ENCODE data around the gene MBTPS1.

- TF ChIP-seq, protein P1, sequence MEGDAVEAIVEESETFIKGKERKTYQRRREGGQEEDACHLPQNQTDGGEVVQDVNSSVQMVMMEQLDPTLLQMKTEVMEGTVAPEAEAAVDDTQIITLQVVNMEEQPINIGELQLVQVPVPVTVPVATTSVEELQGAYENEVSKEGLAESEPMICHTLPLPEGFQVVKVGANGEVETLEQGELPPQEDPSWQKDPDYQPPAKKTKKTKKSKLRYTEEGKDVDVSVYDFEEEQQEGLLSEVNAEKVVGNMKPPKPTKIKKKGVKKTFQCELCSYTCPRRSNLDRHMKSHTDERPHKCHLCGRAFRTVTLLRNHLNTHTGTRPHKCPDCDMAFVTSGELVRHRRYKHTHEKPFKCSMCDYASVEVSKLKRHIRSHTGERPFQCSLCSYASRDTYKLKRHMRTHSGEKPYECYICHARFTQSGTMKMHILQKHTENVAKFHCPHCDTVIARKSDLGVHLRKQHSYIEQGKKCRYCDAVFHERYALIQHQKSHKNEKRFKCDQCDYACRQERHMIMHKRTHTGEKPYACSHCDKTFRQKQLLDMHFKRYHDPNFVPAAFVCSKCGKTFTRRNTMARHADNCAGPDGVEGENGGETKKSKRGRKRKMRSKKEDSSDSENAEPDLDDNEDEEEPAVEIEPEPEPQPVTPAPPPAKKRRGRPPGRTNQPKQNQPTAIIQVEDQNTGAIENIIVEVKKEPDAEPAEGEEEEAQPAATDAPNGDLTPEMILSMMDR (IDR thresholded peaks at IDR 0.05): no peak
- TF ChIP-seq POLR2A (IDR thresholded peaks at IDR 0.05): no peak
Measured at GRCh38 chr16:84109598-84110335, 7.0 kb downstream of the MBTPS1 start.

Data from esophagus squamous epithelium (tissue), 4 donors.